GM12874 (cell line): ENCODE measurements around the gene FAM221B.

Experiments
- CTCF ChIP-seq: IDR thresholded peaks from 2 replicates; pipeline ENCODE4 v1.5.1; 2011; ENCODE audit warnings: low read depth, mild to moderate bottlenecking, control low read depth, low read length, moderate library complexity; ENCODE audit not compliant: insufficient read depth

FAM221B gene

GRCh38 chr9:35793461-35793860 is 35.1 kb downstream of the FAM221B start:
- TF ChIP-seq CTCF = no peak

- no peak for TF ChIP-seq CTCF
Measured at GRCh38 chr9:35792826-35793225, 35.7 kb downstream of the FAM221B start.

GRCh38 chr9:35792024-35792813 is 36.3 kb downstream of the FAM221B start:
- no peak for TF ChIP-seq CTCF

GRCh38 chr9:35791297-35791921 is 37.1 kb downstream of the FAM221B start, which contains the start of gene NPR2:
Gene NPR2 (plus strand): TSS chr9:35791591. CDS start chr9:35792409, 818 bp downstream.
- TF ChIP-seq CTCF = no peak

- TF ChIP-seq CTCF = peak; percentile 78
Measured at GRCh38 chr9:35790385-35791296, 37.9 kb downstream of the FAM221B start.

GRCh38 chr9:35790025-35790384 is 38.5 kb downstream of the FAM221B start:
- TF ChIP-seq CTCF = no peak

GRCh38 chr9:35789541-35789940 is 39.0 kb downstream of the FAM221B start:
- no peak for TF ChIP-seq CTCF
